NCI-H345 treated with DMSO at 0.1 percent for 48 hours (cell line): ENCODE results near the gene ZBTB7C.

Source experiments
- DNase-seq: peaks from one replicate; lab custom pipeline; 2025; ENCODE audit not compliant: unreplicated experiment; lab: John Stamatoyannopoulos, UW

The ZBTB7C gene

DNA sequence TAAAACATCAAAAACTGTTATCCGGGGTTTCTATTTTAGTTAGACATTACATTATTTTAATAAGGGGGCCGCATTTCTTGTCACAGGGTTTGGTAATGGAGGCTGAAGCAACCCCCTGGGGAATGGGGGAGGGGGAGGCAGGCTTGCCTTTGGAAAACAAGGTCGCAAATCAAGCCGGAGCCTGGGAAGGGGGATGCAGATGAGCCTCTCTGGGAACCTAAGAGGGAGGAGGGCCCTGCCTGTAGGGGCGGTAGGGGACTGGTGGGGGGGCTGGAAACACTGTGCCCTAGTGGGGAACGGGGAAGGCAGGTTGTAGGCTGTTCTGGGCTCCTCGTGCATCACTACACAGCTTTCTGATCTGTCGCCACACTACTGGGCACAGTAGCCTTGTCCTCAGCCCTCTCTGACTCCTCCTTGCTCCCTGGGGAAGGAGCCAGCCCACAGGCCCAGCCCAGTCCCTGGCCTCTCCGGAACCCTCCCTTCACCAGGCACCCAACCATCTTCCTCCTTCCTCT is 308.5 kb downstream of the ZBTB7C start:
- no peak for DNase-seq

DNA sequence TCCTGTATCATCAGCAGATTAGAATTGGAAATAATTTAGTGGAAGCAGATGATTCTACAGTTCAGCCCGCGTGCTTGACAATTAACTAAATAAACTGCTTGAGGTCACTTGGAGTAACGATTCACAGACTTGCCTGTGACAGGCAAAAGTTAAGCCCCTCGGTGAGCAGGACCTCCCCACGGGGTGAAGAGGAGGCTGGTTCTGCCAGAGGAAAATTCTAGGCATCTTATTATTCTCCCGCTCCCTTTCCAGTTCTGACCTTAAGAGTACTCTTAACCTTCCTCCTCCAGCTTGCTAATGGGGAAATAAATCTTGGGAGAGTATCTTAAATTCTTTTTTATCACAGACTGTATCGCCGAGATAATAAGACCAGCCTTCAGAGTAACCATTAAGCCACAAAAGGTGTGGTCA is 309.0 kb downstream of the ZBTB7C start:
- DNase-seq: no peak

DNA sequence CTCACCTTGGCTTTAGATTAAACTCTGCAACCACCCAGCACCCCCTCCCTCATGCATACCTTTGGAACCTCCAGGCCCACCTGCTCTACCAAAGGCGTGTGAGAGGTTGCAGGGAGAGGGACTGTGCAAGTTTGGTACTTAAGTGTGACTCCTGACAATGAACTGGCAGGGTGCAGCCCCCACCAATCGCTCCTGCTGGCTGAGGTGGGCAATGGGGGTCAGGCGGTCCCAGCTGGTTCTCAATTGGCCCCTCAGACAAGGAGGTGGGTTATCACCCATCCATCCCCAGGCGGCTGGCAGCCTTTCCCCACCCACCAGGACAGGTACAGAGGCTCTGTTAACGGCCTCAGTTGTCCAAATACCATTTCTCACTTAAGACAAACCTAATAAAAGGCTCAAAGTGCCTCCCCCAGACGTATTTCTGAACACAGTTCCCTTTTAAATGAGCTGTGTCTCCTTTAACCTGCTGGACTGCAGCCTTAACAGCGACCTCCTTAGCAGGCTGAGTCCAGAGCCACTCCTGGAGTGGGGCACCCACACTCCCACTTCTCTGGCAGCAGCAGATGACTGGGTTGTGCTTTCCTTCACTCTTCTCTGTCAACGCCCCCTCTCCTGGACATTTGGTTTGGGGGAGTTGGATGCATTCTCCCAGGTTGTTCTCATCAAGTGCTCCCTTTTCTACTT is 309.6 kb downstream of the ZBTB7C start:
- DNase-seq: no peak

DNA sequence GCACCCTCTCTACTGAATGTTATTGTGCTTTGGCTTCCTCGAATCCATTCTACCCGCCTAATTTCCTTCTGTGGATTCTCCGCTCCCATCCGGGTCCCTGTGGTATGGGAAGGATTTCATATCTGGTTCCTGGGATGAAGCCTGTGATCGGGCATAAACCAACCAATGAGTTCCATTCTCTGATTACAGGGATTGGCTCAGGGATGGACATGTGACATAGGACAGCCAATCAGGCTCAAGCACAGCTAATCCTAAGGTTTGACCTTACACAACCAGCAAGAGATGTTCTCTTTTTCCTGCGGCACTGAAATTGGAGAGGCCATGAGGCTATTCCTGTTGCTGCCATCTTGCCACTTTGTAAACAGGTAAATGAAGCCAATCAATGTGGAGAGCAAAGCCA is 310.6 kb downstream of the ZBTB7C start:
- no peak for DNase-seq

DNA sequence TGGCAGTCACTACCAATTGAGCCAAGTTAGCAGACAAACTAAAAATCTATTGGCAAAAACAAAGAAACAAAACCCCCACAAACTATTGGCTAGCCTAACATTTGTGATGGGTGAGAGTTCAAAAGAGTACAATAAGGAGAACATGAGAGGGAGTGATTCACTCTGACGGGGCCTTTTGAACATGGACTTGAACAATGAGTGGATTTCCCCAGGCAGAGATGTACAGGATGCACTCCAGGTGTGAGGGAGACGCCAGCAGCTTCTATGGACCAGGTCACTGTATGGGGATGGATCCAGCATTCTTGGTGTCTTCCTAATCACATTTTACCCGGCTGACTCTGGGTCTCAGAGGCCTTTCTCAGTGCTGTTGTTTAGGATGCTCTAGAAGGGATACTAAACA is 311.2 kb downstream of the ZBTB7C start:
- DNase-seq: no peak

DNA sequence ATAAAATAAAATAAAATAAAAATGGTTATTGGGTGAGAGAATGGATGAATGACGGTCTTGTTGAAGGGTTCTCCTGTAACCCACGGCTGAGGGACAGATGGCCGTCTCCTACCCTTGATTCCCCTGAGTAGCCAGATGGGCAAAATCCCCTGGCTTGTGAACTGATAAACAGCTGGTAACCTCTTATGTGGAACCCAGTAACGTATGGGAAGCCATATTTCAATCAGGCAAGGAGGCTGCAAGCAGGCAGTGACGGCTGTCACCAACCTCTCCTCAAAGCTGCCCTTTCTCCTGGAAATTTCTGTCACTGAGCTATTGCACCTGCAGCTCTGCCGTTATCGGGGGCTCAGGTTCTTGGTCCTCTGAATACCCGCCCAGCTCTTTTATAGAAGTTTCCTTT is 313.5 kb downstream of the ZBTB7C start:
- no peak for DNase-seq

DNA sequence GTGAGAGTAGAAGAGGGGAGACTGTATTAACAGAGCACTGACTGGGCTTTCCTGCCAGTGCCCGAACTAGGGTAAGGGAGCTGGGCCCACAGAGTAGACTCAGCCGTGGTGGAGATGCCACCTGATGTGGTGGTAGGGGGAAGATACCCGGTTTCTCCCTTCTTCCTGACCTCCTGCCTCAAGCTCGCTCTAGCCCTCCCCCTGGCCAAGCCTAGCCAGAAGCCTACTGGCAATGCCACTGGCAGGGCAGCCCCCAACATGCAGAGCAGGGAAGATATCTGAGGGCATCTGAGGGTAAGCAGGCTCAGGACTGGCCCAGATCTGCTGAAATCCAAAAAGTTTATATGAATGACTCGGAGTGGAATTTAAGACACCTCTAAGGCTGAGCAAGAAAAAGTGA is 316.1 kb downstream of the ZBTB7C start:
- no peak for DNase-seq

DNA sequence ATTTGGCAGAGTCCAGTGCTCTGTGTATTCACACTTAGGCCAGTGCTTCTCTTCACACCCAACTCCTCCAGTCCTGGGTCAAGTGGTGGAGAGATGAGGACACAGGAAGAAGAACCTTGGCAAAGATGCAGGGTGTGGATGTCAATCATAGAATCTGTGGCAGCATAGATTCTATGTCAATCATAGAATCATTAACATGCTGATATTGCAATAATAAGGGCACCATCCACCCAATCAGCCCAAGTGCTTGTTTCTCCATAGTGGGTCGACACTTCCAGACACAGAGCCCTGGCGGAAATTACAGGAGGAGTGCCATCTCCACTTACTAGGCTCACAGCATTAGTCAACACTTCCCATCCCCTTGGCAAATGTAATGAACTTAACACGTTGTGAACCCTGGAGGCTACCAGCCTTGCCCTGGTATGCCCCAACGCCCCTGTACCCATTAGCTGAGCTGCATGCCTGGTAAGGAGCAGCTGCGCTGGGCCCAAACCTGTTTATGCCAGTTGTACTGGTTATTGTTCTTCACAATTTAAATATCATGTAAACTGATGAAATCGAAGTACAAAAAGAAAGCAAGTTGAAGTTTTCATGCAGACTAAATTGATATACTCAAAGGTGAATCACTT is 317.2 kb downstream of the ZBTB7C start:
- DNase-seq: no peak

DNA sequence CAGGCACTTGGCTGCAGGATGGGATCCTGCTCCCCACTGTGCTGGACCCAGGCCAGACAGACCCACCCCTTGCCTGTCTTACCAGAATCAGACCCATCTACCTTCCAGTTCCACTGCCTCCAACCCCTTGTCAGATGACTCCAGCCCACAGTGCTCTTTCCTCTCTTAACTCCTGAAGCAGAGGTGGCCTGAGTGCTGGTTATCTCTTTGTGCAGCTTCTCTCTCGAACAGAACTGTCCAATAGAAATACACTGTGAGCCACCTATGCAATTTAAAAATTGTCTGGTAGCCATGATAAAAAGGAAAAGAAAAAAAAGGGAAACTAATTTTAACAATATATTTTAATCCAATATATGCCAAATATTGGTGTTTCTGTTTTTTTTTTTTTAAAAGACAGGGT is 318.5 kb downstream of the ZBTB7C start:
- DNase-seq: no peak

DNA sequence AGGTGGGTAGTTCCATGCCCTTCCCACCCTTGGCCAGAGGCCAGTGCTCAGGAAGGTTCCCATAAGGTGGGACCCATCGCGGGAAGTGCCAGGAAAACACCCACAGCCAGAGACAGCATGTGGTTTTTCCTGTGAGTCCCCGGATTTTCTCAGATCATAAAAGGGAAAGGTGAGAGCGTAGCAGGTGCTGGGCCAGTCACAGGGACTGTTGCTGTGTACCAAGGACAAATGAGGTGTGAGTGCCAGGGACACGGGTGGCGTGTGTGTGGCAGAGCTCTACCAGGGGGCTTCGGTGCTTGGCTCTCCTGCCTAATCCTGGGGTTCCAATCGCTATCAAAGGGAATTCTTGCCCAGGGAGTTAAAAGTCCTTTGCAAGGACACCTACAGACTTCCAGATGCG is 319.2 kb downstream of the ZBTB7C start:
- no peak for DNase-seq

DNA sequence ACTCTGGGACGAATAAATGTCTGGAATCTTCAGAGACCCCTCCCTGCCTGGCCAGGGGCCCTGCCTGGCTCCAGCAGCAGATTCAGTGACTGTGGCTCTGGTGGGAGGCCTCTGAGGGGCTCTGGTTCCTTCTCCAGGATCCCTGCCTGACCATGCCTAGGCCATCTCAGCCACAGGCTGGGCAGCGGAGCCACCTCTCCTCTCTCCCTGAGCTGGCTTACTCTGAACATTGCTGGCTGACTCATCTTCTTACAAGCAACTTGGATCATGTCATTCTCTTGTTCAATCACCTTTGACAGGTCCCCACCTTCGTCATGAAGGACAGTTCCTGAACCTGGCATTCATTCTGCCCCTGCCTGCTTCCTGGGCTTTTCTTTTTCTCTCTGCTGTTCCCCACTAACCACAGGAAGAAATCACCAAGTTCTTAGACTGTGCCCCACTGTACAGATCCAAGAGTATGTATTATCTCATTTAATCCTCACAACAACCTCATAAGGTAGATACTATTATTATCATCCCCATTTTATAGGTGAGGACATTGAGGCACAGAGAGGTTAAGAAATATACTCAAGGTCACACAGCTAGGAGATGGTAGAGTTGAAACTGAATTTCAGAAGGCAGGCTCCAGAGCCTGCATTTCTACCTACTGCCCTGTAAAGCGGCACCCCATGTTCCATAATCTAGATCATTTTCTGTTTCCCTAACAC is 323.2 kb downstream of the ZBTB7C start:
- no peak for DNase-seq

DNA sequence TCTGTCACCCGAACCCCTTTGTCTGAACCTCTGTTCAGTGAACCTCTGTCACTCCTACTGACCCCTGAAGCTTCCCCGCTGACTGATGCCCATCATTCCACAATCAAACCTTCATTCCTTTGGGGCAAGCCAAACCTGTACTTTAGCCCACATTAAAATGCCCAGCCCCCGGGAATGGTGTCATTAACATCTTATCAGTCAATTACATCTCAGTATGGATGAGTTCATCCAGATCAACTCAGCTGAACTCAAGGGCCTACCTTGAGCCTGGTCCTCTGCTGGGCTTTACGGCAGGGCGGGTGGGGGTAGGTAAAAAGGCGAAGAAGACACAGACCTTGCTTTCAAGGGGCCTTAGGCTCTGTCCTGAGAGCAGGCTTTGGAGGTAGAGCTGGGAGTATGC is 324.3 kb downstream of the ZBTB7C start:
- DNase-seq: no peak

DNA sequence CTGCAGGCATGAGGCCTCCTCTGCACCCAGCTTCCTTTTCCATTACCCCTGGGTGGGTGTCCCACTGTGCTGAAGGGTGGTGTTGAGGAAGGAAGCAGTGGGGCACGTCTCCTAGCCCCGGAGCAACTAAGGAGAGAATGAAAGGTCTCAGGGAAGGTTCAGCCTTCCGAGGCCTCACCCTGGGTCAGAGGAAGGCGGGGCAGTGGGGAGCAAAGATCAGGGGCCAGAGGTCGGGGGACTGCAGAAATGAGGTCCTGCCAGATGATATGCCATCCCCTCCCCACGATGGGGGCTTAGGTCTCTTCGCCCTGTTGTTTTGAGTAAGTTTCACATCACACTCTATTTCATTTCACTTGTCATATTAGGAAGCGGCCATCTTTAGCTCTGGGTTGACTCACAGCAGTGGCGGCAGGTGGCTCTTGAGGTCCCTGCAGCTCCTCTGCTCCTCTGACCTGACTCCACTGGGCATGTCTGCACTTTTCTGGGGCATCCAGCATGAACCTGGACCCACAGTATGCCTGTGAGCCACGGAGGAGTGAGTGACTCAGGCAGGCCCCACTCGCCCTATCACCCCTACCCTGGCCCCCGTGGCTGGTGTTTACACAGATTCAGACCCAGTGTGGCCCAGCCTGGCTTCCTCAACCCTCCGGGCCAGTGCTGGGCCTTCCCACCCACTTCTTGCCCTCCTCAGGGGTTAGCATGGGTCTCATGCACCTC is 325.0 kb downstream of the ZBTB7C start:
- DNase-seq: no peak

DNA sequence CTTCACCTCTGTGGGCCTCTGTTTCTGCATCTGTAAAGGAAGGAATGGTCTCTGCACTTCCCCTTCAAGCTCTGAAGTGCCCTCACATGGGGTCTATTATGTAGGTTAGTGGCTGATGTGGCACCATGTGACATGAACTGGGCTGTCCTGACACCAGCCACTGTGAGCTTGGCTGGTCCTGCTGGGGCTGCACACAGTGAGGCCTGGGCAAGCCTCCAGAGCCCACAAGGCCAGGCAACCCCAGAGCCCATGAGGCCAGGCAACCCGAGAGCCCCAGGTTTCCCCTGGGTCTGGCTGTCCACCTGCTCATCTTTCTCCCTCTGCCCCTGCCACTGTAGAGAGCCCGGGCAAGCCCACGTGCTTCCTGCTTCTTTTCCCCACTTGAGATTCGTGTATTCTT is 328.6 kb downstream of the ZBTB7C start:
- DNase-seq: no peak

DNA sequence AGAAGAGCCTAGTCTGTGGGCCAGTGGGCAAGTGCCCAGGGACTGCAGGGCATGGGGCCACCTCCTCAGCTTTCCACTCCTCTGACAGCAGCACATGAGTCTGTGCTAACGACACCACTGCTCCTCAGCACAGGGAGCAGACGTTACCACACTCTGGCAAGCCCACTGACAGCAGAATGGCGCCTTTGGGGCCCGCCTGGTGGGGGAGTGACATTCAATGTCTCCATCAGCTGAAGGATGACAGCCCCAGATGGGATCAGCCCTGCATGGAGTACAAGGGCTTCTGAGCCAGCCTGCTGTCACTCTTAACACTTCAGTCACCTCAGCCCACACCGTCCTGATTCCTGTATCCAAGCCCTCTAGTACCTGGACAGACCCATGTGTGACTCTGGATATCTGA is 329.3 kb downstream of the ZBTB7C start:
- DNase-seq: no peak

DNA sequence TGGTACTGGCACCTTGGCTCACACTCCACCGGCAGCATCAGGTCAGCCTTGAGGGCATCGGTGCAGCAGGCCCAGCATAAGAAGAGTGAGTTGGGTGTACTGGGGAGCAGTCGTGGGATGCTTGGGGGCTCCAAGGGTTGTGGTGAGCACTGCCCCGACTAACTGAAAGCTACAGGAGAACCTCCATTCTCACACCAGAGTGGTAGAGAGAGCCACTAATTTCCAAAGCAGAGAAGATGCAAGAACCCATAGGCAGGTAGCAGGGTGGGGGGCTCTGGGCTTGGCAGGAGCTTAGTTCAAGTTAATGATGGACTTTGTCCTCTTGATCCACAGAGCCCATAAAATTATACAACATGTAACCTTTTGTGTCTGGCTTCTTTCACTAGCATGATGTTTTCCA is 330.7 kb downstream of the ZBTB7C start:
- DNase-seq: no peak

DNA sequence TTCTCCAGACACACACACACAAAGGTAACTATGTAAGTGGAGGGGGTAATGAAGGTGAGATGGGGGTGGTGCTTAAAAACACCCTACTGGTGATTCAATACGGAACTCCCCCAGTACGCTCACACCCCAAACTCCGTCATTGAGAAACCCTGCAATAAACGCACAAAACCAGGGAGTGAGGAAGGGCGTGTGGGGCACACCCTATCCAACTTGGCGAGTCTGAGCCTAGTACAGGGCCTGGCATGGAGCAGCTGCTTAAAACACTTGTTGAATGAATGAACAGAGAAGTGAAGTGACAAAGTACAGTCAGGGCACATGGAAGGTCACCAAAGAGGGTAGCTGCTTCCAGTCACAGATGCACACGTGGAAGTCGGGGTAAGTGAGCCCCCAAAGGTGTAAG is 331.9 kb downstream of the ZBTB7C start:
- no peak for DNase-seq

DNA sequence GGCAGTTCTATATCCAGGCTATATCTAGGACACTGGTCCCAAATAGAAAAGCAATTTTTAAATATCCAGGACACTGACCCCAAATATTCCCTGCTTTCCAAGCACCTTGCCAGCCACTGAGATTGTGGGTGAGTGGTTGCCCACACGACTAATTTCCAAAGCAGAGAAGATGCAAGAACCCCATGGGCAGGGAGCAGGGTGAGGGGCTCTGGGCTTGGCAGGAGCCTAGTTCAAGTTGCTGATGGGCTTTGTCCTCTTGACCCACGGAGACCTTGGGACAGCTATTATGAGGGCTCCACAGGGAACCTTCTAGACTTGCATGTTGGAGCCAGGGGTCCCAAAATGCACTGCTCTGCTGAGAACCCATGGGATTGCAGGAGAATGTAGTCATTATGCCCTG is 332.7 kb downstream of the ZBTB7C start:
- DNase-seq: no peak

DNA sequence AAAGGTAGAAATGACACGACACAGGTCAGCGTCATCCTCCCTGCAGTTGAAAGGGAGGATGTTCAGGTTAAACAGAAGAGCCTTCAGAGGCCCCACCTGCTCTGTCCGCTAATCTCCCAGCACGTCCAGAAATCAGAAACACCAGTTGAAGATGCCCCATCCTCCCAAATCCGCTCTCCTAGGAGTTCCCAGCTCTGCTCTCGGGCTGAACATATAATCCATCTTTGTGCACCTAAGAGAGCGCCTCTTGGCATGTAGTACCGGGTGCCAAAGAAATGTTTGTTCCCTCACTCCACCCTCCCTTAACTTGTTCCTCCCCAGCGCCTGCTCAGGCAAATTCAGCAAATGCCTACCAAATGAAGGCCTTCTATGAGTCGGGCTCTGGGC is 333.5 kb downstream of the ZBTB7C start:
- DNase-seq: no peak

DNA sequence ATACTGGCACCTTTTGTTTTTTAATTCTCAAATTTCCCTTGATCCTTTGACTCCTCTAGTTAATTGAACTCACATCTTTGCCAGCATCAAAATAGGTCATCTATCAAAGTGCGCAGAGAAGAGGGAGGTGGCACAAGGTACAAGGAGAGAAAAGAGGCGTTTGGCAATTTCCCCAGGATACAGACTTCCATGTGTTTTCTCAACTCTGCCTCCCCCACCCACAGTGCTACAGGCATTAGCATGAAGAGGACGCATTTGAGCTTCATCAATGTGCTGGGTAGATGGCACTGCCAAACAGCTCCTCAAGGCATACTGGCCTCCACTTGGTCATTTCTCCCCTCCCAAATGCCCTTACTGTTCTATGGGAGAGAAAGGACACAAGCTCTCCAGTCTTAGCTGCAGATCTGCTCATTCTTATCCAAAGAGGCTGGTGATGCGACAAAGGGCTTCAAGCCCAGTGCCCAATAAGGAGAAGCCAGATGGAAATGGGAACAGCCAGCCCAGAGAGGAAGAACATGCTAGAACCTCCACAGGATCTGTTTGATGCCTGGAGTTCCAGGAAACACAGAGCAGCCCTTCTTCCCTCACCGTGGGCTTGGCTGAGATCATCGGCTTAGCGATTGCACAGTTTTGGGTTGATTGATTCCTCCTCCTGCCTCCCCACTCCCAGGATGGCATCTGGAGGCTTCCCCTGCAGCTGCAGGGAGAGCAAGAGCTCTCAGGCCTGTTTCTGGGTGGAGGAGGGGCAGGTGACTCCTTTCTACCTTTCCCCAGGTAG is 334.1 kb downstream of the ZBTB7C start:
- no peak for DNase-seq
